ENCODE measurements around the gene STARD3. TPM values are rescaled to one million over a fixed set of nuclear protein-coding genes. Genes with fewer than 3 reads are reported as not detected.

STARD3 gene
- total and polyA plus RNA-seq, 12 donors: 38.6 to 220 (median 93.6) TPM

DNA sequence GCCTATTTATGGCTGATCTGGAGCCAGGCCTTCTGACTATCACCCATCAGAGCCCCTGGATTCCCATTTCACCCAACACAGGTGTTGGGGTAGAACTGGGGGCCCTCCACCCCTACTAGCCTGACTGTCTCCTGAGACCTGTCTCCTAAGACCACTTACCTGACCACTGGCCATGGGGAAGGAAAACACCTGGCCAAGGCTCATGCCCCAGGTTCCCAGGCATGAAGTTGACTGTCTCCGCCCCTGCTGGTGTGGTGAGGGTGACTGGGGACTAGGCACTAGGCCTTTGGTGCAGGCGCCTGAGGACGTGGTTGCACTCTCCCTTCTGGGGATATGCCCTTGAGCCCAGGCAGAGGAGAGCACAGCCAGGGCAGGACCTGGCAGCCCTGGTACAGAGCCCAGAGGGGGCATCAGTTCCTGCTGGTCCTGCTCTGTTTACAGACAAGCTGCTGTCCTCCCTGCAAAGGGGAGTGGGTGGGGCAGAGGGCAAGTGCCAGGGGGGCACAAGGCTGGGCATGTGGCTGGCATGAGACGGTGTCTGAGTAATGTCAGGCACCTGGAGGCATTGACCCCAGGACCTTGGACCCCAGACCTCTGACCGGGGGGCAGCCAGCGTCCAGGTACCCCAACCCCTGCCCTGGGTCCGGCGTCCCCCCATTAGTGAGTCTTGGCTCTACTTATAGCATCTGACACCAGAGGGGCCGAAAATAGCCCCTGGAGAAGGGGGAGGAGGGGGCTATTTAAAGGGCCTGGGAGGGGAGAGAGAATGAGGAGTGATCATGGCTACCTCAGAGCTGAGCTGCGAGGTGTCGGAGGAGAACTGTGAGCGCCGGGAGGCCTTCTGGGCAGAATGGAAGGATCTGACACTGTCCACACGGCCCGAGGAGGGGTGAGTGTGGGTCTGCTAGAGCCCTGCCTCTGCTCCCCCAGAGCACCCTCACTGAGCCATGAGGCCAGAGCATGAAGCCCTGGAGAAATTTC, 27.9 kb downstream of the STARD3 start, which contains the start of gene TCAP:
Gene TCAP, plus strand, starts transcription at position 769 of the 981 bp plus-strand sequence. Its CDS starts 11 bp downstream, at position 780.
- Histone ChIP-seq H3K27me3 (peaks cover 10% of the 10 kb centered on the region), H3K4me1 (replicated peaks in 1 of 2) (peaks cover 19 to 45% of the 10 kb centered on the region in 2 donors), H3K9me3 (replicated peaks in 1 of 3) (no peaks in the 10 kb centered on the region), H3K36me3 (replicated peaks in 1 of 2) (peaks cover 0 to 31% of the 10 kb centered on the region in 2 donors), H3K27ac (peak within 1 kb of the TSS in 1 of 5 donors; percentile 74), H3K4me3 (no peak within 1 kb of the TSS)
- WGBS, 4 donors: 38 to 50% (median 40%) methylated on average over 11 to 15 of the region's 15 CpGs
- DNase-seq: peak in 1 of 7 donors; percentile 69
- intact Hi-C loops (cut with DNase I): no loop called here
- no peak for TF ChIP-seq POLR2A (IDR thresholded peaks at IDR 0.05)
- TF ChIP-seq CTCF (IDR thresholded peaks at IDR 0.05): no peak

- 43 to 58% (median 48%) methylated on average over 7 to 17 of the region's 17 CpGs; no CpG with 5 or more reads in 1 of the 4 donors for WGBS, 4 donors
- Histone ChIP-seq H3K4me1 (replicated peaks in 1 of 2) (peaks cover 19 to 37% of the 10 kb centered on the region in 2 donors), H3K36me3 (replicated peaks in 1 of 2) (peaks cover 0 to 22% of the 10 kb centered on the region in 2 donors), H3K4me3 (no peak overlapping the region), H3K27ac (peak overlapping the region in 1 of 5 donors; percentile 74), H3K27me3 (peaks cover 15% of the 10 kb centered on the region), H3K9me3 (replicated peaks in 1 of 3) (no peaks in the 10 kb centered on the region)
- DNase-seq: peak in 1 of 7 donors; percentile 88
- intact Hi-C loops (cut with DNase I): no loop called here
- TF ChIP-seq POLR2A (IDR thresholded peaks at IDR 0.05): no peak
- peak in 2 of 6 experiments; percentile 4 to 18 for TF ChIP-seq CTCF (IDR thresholded peaks at IDR 0.05)
These were observed 28.8 kb downstream of the STARD3 start for GRCh38 chr17:39665642-39666224.

GRCh38 chr17:39666231-39666600, 29.3 kb downstream of the STARD3 start:
- H3K36me3 ChIP-seq (replicated peaks in 1 of 2): peaks cover 0 to 17% of the 10 kb centered on the region in 2 donors
- no peaks in the 10 kb centered on the region for H3K9me3 ChIP-seq (replicated peaks in 1 of 3)
- no peak for TF ChIP-seq POLR2A (IDR thresholded peaks at IDR 0.05)
- TF ChIP-seq CTCF (IDR thresholded peaks at IDR 0.05): no peak
- peaks cover 19 to 32% of the 10 kb centered on the region in 2 donors for H3K4me1 ChIP-seq (replicated peaks in 1 of 2)
- H3K27me3 ChIP-seq: peaks cover 19% of the 10 kb centered on the region
- peak overlapping the region in 1 of 5 donors; percentile 74 for H3K27ac ChIP-seq
- intact Hi-C loops (cut with DNase I): no loop called here
- H3K4me3 ChIP-seq: no peak overlapping the region
- DNase-seq: peak in 1 of 7 donors; percentile 57
- 25 to 53% (median 35%) methylated on average over 2 of the region's 2 CpGs for WGBS, 4 donors
